OCI-M2 (cell line): ENCODE measurements around the gene IRF7.
A peak's percentile ranks its signal among the peaks of the same experiment; 100 is the strongest.
"Not testable (repeated sequence)": the region's sequence is repeated elsewhere in the genome, so short reads cannot be mapped to it uniquely, and the experiment has no call there.

Source experiments
- DNase-seq: peaks from one replicate; lab custom pipeline; 2025; ENCODE audit not compliant: unreplicated experiment; lab: John Stamatoyannopoulos, UW

The IRF7 gene

GRCh38 chr11:584287-584686 is 31.5 kb downstream of the IRF7 start:
- DNase-seq, result no peak

- DNase-seq, result no peak
Observed at GRCh38 chr11:581752-582151, 34.0 kb downstream of the IRF7 start.

GRCh38 chr11:581342-581741 is 34.4 kb downstream of the IRF7 start:
- no peak for DNase-seq

- DNase-seq, result no peak
Observed at GRCh38 chr11:579830-580601, 35.7 kb downstream of the IRF7 start.

- DNase-seq, result no peak
Observed at GRCh38 chr11:578276-579035, 37.3 kb downstream of the IRF7 start.

- no peak for DNase-seq
Observed at GRCh38 chr11:577611-577894, 38.2 kb downstream of the IRF7 start.

- DNase-seq, result no peak
Observed at GRCh38 chr11:576811-577610, 38.7 kb downstream of the IRF7 start.

- DNase-seq, result peak; percentile 45
Observed at GRCh38 chr11:575996-576768, 39.6 kb downstream of the IRF7 start, which contains the start of gene PHRF1. Gene PHRF1 (plus strand): TSS chr11:576470. CDS start chr11:581513, 5,043 bp downstream.

- no peak for DNase-seq
Observed at GRCh38 chr11:575313-575995, 40.3 kb downstream of the IRF7 start.

GRCh38 chr11:574632-575312 is 41.0 kb downstream of the IRF7 start:
- DNase-seq, result no peak

GRCh38 chr11:574031-574570 is 41.6 kb downstream of the IRF7 start:
- DNase-seq, result not testable (repeated sequence)

GRCh38 chr11:573146-573759 is 42.5 kb downstream of the IRF7 start:
- no peak for DNase-seq

GRCh38 chr11:571802-572185 is 44.0 kb downstream of the IRF7 start:
- DNase-seq, result no peak

DNA sequence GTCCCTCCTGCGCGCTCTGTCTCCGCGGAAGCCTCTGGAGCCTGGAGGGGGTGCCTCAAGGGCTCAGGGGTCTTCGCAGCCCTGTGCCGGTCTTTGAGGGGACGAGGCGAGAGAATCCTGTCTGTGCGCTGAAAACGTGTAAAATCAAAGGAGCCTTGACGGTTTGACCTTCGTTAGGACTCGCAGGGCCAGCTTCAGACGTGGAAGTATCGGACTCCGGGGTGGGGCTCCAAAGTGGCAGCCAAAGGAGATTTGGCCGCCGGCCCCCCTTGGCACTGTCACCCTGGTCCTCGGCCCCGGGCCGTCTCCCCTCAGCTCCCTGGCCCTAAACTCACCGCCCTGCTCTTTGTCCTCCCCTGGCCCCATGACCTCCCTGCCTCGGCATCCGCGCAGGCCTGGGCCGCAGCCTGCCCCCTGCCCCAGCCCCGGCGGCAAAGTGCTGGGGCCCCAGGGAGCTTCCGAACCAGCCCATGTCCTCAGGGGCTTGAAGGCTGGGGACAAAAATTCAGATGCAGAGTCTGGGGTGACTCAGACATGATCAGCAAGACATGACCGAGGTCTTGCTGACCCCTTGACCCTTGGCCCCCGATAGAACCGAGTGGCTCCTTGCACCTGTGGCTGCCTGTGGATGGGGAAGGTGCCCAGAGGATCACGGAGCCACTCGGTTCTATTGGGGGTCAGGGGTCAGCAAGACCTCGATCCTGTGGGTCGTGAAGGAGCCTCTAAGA is 46.4 kb downstream of the IRF7 start:
- DNase-seq, result no peak

GRCh38 chr11:568306-569157 is 47.2 kb downstream of the IRF7 start:
- peak; percentile 28 for DNase-seq

- no peak for DNase-seq
Observed at GRCh38 chr11:567629-568292, 48.0 kb downstream of the IRF7 start.

- no peak for DNase-seq
Observed at GRCh38 chr11:567011-567628, 48.6 kb downstream of the IRF7 start.
